Neural cell (in vitro differentiated cells): ENCODE results near the gene INVS.

Experiments
- EP300 ChIP-seq: fragments of 450-650 bp; conservative IDR thresholded peaks from 2 replicates; pipeline ENCODE4 v1.6.1; 2014; ENCODE audit warnings: antibody characterized with exemption, mild to moderate bottlenecking, moderate library complexity; ENCODE audit not compliant: poor library complexity, severe bottlenecking
- POLR2AphosphoS5 ChIP-seq: IDR thresholded peaks from 2 replicates; pipeline ENCODE4 v1.6.1; 2012
- SMC3 ChIP-seq: fragments of 450-650 bp; conservative IDR thresholded peaks from 2 replicates; pipeline ENCODE4 v1.6.1; 2014; ENCODE audit warnings: antibody characterized with exemption, mild to moderate bottlenecking, moderate library complexity; ENCODE audit not compliant: poor library complexity
- TAF1 ChIP-seq: IDR thresholded peaks from 2 replicates; pipeline ENCODE4 v1.6.1; 2012; ENCODE audit warnings: low read depth
- TF ChIP-seq, protein P1 (sequence below): fragments of 450-650 bp; IDR thresholded peaks from 2 replicates; pipeline ENCODE4 v1.5.1; 2014; ENCODE audit warnings: antibody characterized with exemption, mild to moderate bottlenecking, moderate library complexity; ENCODE audit not compliant: poor library complexity, severe bottlenecking
- TF ChIP-seq, protein P2 (sequence below): IDR thresholded peaks from 2 replicates; pipeline ENCODE4 v1.6.1; 2012; ENCODE audit warnings: borderline replicate concordance

DNA sequence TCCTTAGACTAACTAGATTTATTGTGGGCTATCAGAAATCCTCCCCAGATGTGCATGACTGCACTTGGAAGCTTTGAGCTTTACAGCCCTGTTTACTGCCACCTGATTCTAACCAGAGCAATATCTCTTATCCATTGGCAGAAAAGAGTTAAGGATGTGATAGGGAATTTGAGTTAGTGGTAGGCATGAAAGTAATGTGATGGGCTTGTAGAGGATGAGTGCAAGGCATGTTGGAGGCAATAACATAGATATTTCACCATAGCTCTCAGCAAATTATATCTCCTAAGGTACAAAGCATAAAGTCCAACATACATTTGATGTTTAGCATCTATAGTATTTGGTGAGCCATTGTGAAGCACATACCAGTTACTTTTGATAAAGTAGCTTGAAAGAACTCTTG, 103.8 kb downstream of the INVS start:
- TF ChIP-seq, protein P1, sequence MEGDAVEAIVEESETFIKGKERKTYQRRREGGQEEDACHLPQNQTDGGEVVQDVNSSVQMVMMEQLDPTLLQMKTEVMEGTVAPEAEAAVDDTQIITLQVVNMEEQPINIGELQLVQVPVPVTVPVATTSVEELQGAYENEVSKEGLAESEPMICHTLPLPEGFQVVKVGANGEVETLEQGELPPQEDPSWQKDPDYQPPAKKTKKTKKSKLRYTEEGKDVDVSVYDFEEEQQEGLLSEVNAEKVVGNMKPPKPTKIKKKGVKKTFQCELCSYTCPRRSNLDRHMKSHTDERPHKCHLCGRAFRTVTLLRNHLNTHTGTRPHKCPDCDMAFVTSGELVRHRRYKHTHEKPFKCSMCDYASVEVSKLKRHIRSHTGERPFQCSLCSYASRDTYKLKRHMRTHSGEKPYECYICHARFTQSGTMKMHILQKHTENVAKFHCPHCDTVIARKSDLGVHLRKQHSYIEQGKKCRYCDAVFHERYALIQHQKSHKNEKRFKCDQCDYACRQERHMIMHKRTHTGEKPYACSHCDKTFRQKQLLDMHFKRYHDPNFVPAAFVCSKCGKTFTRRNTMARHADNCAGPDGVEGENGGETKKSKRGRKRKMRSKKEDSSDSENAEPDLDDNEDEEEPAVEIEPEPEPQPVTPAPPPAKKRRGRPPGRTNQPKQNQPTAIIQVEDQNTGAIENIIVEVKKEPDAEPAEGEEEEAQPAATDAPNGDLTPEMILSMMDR, result no peak
- TF ChIP-seq, protein P2, sequence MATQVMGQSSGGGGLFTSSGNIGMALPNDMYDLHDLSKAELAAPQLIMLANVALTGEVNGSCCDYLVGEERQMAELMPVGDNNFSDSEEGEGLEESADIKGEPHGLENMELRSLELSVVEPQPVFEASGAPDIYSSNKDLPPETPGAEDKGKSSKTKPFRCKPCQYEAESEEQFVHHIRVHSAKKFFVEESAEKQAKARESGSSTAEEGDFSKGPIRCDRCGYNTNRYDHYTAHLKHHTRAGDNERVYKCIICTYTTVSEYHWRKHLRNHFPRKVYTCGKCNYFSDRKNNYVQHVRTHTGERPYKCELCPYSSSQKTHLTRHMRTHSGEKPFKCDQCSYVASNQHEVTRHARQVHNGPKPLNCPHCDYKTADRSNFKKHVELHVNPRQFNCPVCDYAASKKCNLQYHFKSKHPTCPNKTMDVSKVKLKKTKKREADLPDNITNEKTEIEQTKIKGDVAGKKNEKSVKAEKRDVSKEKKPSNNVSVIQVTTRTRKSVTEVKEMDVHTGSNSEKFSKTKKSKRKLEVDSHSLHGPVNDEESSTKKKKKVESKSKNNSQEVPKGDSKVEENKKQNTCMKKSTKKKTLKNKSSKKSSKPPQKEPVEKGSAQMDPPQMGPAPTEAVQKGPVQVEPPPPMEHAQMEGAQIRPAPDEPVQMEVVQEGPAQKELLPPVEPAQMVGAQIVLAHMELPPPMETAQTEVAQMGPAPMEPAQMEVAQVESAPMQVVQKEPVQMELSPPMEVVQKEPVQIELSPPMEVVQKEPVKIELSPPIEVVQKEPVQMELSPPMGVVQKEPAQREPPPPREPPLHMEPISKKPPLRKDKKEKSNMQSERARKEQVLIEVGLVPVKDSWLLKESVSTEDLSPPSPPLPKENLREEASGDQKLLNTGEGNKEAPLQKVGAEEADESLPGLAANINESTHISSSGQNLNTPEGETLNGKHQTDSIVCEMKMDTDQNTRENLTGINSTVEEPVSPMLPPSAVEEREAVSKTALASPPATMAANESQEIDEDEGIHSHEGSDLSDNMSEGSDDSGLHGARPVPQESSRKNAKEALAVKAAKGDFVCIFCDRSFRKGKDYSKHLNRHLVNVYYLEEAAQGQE, result no peak
- TF ChIP-seq EP300 (no peak), SMC3 (no peak), POLR2AphosphoS5 (no peak), TAF1 (no peak)
